Erythroblast (primary cell): Measurements from ENCODE around the gene WDR76.

ENCODE experiments used
- GATA1 ChIP-seq: IDR thresholded peaks from 2 replicates; pipeline ENCODE4 v1.6.1; 2011; ENCODE audit warnings: low read depth, mild to moderate bottlenecking, control low read depth, low read length, moderate library complexity
- POLR2A ChIP-seq: IDR thresholded peaks from 2 replicates; pipeline ENCODE4 v1.6.1; 2011; ENCODE audit warnings: mild to moderate bottlenecking, low read length

- TF ChIP-seq POLR2A (no peak), GATA1 (no peak)
These were observed 1.4 kb downstream of the WDR76 start for GRCh38 chr15:43828061-43828657.
